HepG2 (cell line): ENCODE measurements around the gene FMNL2. TPM values are rescaled to one million over a fixed set of nuclear protein-coding genes. Genes with fewer than 3 reads are reported as not detected.
A peak's percentile ranks its signal among the peaks of the same experiment; 100 is the strongest.

Experiments
- ATAC-seq: fragments of 200-7000 bp; cut with Tn5 transposase; 3 replicates; pipeline ENCODE4 v1.9.1; 2020; ENCODE audit warnings: mild to moderate bottlenecking, moderate library complexity
- BruUV-seq: library from RNA; stranded (reverse); fragments of 400-500 nt; replicated peaks from 2 replicates; lab custom pipeline; 2021; lab: Mats Ljungman, UMichigan
- CTCF ChIA-PET: fragments of 300-600 bp; formaldehyde crosslinking; extraction: SDS; loops from one replicate; lab custom pipeline; 2021; ENCODE audit warnings: low total read pairs, inconsistent platforms, low intra/inter-chr PET ratio; lab: Yijun Ruan, JAX
- POLR2A ChIA-PET: fragments of 350-600 bp; sonication (Branson Sonifier 250); formaldehyde crosslinking; loops from one replicate; lab custom pipeline; 2020; ENCODE audit warnings: antibody characterized with exemption, inconsistent platforms; lab: Yijun Ruan, JAX
- DNase-seq: peaks from one replicate; pipeline ENCODE4 v3.0.0-alpha.2; 2015; ENCODE audit warnings: low spot score
- FAIRE-seq: peaks from 3 replicates; lab custom pipeline; 2011; peaks lifted over from hg19 to GRCh38; lab: Jason Lieb, UNC
- H2AFZ ChIP-seq: one replicate; pipeline ENCODE4 v1.6.1; 2011; ENCODE audit warnings: low read length, inconsistent platforms
- H3K27ac ChIP-seq: fragments of 300-600 bp; 3 replicates; pipeline ENCODE4 v1.8.0; 2011; ENCODE audit warnings: mixed run types, mild to moderate bottlenecking, mixed read lengths, low read length, inconsistent platforms; ENCODE audit not compliant: insufficient read depth; ENCODE audit errors: extremely low read length
- H3K27me3 ChIP-seq, 2 experiments: fragments of 200-600 bp in 1 of 2; 2 replicates in 1 of 2; 3 replicates in 1 of 2; pipeline versions ENCODE4 v1.6.0 to v1.8.0; 2011; ENCODE audit warnings: low read length in 2 of 2, mild to moderate bottlenecking in 2 of 2, moderate library complexity in 2 of 2, inconsistent platforms in 1 of 2; ENCODE audit not compliant: insufficient read depth in 2 of 2, control insufficient read depth in 1 of 2
- H3K36me3 ChIP-seq, 2 experiments: fragments of 200-600 bp in 1 of 2; replicated peaks in 1 of 2; 2 replicates in 1 of 2; 3 replicates in 1 of 2; pipeline versions ENCODE4 v1.5.1 to v1.8.0; 2011; ENCODE audit warnings: low read length in 2 of 2, inconsistent platforms in 1 of 2; ENCODE audit not compliant: insufficient read depth in 2 of 2, control insufficient read depth in 1 of 2
- H3K4me1 ChIP-seq: 2 replicates; pipeline ENCODE4 v1.5.1; 2012; ENCODE audit warnings: low read length, inconsistent platforms; ENCODE audit not compliant: insufficient read depth
- H3K4me2 ChIP-seq: 2 replicates; pipeline ENCODE4 v1.6.0; 2011; ENCODE audit warnings: low read depth, low read length, inconsistent platforms
- H3K4me3 ChIP-seq, 3 experiments: fragments of 200-600 bp in 1 of 3; sonication (generic), shearing (Covaris generic) in 1 of 3; replicated peaks in 1 of 3; 2 replicates each; pipeline ENCODE4 v1.5.1; 2011 to 2016; ENCODE audit warnings: low read length in 3 of 3, inconsistent platforms in 2 of 3, low read depth in 2 of 3, mild to moderate bottlenecking in 2 of 3, control low read depth in 1 of 3, mixed read lengths in 1 of 3; ENCODE audit not compliant: insufficient read depth in 1 of 3
- H3K79me2 ChIP-seq: one replicate; pipeline ENCODE4 v1.6.1; 2011; ENCODE audit warnings: low read length, inconsistent platforms; ENCODE audit not compliant: insufficient read depth
- H3K9ac ChIP-seq: 2 replicates; pipeline ENCODE4 v1.6.0; 2011; ENCODE audit warnings: mild to moderate bottlenecking, low read depth, low read length, inconsistent platforms; ENCODE audit not compliant: insufficient read depth
- H3K9me3 ChIP-seq: 2 replicates; pipeline ENCODE4 v1.5.1; 2012; ENCODE audit warnings: mild to moderate bottlenecking, low read length
- H4K20me1 ChIP-seq: 2 replicates; pipeline ENCODE4 v1.6.0; 2011; ENCODE audit warnings: inconsistent platforms, mild to moderate bottlenecking, low read length, moderate library complexity; ENCODE audit not compliant: insufficient read depth
- BRD4 ChIP-seq: sonication (generic); formaldehyde crosslinking; IDR thresholded peaks from 2 replicates; pipeline ENCODE4 v1.4.0; 2020; ENCODE audit warnings: missing genetic modification reagents
- EED ChIP-seq: sonication (generic); formaldehyde crosslinking; IDR thresholded peaks from 2 replicates; pipeline ENCODE4 v1.5.0; 2020; ENCODE audit warnings: mild to moderate bottlenecking, missing genetic modification reagents
- FOXA1 ChIP-seq, 2 experiments: fragments of 450-650 bp in 1 of 2; sonication (generic) in 1 of 2; formaldehyde crosslinking in 1 of 2; IDR thresholded peaks; 2 replicates each; pipeline versions ENCODE4 v1.4.0 to v1.6.1; 2016 to 2020; ENCODE audit warnings: missing genetic modification reagents in 1 of 2
- FOXA3 ChIP-seq: IDR thresholded peaks from 2 replicates; pipeline ENCODE4 v1.6.1; 2016; ENCODE audit warnings: missing genetic modification reagents, missing compliant biosample characterization
- HOXA3 ChIP-seq: sonication (generic); formaldehyde crosslinking; IDR thresholded peaks from 2 replicates; pipeline ENCODE4 v1.5.0; 2020; ENCODE audit warnings: missing genetic modification reagents
- IRF2 ChIP-seq: IDR thresholded peaks from 2 replicates; pipeline ENCODE4 v1.6.1; 2018; ENCODE audit warnings: missing genetic modification reagents, missing compliant biosample characterization
- ISL2 ChIP-seq: sonication (generic); formaldehyde crosslinking; IDR thresholded peaks from 2 replicates; pipeline ENCODE4 v1.5.0; 2020; ENCODE audit warnings: missing genetic modification reagents
- KLF11 ChIP-seq: IDR thresholded peaks from 2 replicates; pipeline ENCODE4 v1.6.1; 2016; ENCODE audit warnings: missing compliant biosample characterization
- KLF16 ChIP-seq, 2 experiments: sonication (generic) in 1 of 2; formaldehyde crosslinking in 1 of 2; IDR thresholded peaks; 2 replicates each; pipeline versions ENCODE4 v1.6.1 to v1.8.0; 2016 to 2023; ENCODE audit warnings: missing genetic modification reagents in 2 of 2, missing compliant biosample characterization in 1 of 2
- NCOA1 ChIP-seq: sonication (generic); formaldehyde crosslinking; IDR thresholded peaks from 2 replicates; pipeline ENCODE4 v1.9.0; 2021; ENCODE audit warnings: missing genetic modification reagents
- NFE2L2 ChIP-seq: fragments of 150-350 bp; IDR thresholded peaks from 2 replicates; pipeline ENCODE4 v1.6.1; 2014; ENCODE audit warnings: low read length
- NR2F2 ChIP-seq: IDR thresholded peaks from 2 replicates; pipeline ENCODE4 v1.6.1; 2012; ENCODE audit warnings: low read depth, inconsistent platforms, borderline replicate concordance
- SP140L ChIP-seq: sonication (generic); formaldehyde crosslinking; IDR thresholded peaks from 2 replicates; pipeline ENCODE4 v1.4.0; 2020; ENCODE audit warnings: missing genetic modification reagents, borderline replicate concordance
- TRIM22 ChIP-seq: fragments of 450-650 bp; IDR thresholded peaks from 2 replicates; pipeline ENCODE4 v1.6.1; 2017
- ZBTB3 ChIP-seq: sonication (generic); formaldehyde crosslinking; IDR thresholded peaks from 2 replicates; pipeline ENCODE4 v1.4.0; 2020; ENCODE audit warnings: low read depth, mild to moderate bottlenecking, moderate library complexity, missing genetic modification reagents, borderline replicate concordance
- ZFP82 ChIP-seq: sonication (generic); formaldehyde crosslinking; IDR thresholded peaks from 2 replicates; pipeline ENCODE4 v1.5.1; 2020; ENCODE audit warnings: mild to moderate bottlenecking, missing genetic modification reagents, borderline replicate concordance
- ZNF12 ChIP-seq: sonication (generic); formaldehyde crosslinking; IDR thresholded peaks from 2 replicates; pipeline ENCODE4 v1.5.0; 2020; ENCODE audit warnings: missing genetic modification reagents
- ZNF121 ChIP-seq: sonication (generic); formaldehyde crosslinking; IDR thresholded peaks from 2 replicates; pipeline ENCODE4 v1.5.0; 2020; ENCODE audit warnings: mild to moderate bottlenecking, missing genetic modification reagents
- ZNF317 ChIP-seq: sonication (generic); formaldehyde crosslinking; IDR thresholded peaks from 2 replicates; pipeline ENCODE4 v1.5.0; 2020; ENCODE audit warnings: mild to moderate bottlenecking, missing genetic modification reagents
- ZNF34 ChIP-seq: sonication (generic); formaldehyde crosslinking; IDR thresholded peaks from 2 replicates; pipeline ENCODE4 v1.4.0; 2020; ENCODE audit warnings: mild to moderate bottlenecking, missing genetic modification reagents, borderline replicate concordance
- ZNF496 ChIP-seq: sonication (generic); formaldehyde crosslinking; IDR thresholded peaks from 2 replicates; pipeline ENCODE4 v1.8.1; 2023; ENCODE audit warnings: mild to moderate bottlenecking, moderate library complexity, missing genetic modification reagents; ENCODE audit not compliant: insufficient replicate concordance
- ZNF547 ChIP-seq: sonication (generic); formaldehyde crosslinking; IDR thresholded peaks from 2 replicates; pipeline ENCODE4 v1.5.1; 2020; ENCODE audit warnings: mild to moderate bottlenecking, missing genetic modification reagents
- ZSCAN12 ChIP-seq: sonication (generic); formaldehyde crosslinking; IDR thresholded peaks from 2 replicates; pipeline ENCODE4 v1.9.0; 2021; ENCODE audit warnings: mild to moderate bottlenecking, missing genetic modification reagents
- WGBS: methylation state at CpG from one replicate; pipeline ENCODE4 v1.1.6; 2017; ENCODE audit warnings: low lambda C conversion rate; 5-methylcytosine and 5-hydroxymethylcytosine counted together
- in situ Hi-C: cut with HindIII; loops from 2 replicates; pipeline ENCODE4 v1.10.0; 2017; ENCODE audit warnings: low pct_unique_long_range_greater_than_20kb; ENCODE audit not compliant: extremely low pct_ligation_motif_present
- intact Hi-C: fragments of 100-400 bp; cut with micrococcal nuclease; formaldehyde crosslinking; loops from one replicate; pipeline ENCODE4 v1.10.0; 2022; ENCODE audit not compliant: unreplicated experiment
- polyA plus RNA-seq, 8 experiments: library from polyadenylated mRNA; depleted of rRNA in 3 of 8; stranded (reverse) in 7 of 8; unstranded in 1 of 8; fragments of >200 nt; fragmentation: Illumina TruSeq in 4 of 8; extraction: Trizol in 4 of 8; gene quantifications; 2 replicates each; pipeline versions ENCODE4 v1.2.1 to v1.2.3, GENCODE V29; 2011 to 2016; ENCODE audit warnings: low read depth in 4 of 8, missing spikeins in 1 of 8, mixed read lengths in 1 of 8; ENCODE audit not compliant: insufficient read depth in 1 of 8
- total RNA-seq, 5 experiments: library from RNA; depleted of rRNA; stranded (reverse); fragments of >200 nt; fragmentation: Illumina TruSeq; extraction: Trizol; gene quantifications; 2 replicates each; pipeline ENCODE4 v1.2.3, GENCODE V29; 2016; ENCODE audit warnings: low read depth in 1 of 5
- TF ChIP-seq, protein P1 (sequence below): sonication (generic); formaldehyde crosslinking; IDR thresholded peaks from 2 replicates; pipeline ENCODE4 v1.8.0; 2022; ENCODE audit warnings: missing genetic modification reagents, mild to moderate bottlenecking, inconsistent platforms, borderline replicate concordance

Gene FMNL2
- total and polyA plus RNA-seq, 2 of the 13 experiments (the other 11 are each of a cell fraction or from before 2014, with no cell fraction given): 66.5 to 67.7 TPM

DNA sequence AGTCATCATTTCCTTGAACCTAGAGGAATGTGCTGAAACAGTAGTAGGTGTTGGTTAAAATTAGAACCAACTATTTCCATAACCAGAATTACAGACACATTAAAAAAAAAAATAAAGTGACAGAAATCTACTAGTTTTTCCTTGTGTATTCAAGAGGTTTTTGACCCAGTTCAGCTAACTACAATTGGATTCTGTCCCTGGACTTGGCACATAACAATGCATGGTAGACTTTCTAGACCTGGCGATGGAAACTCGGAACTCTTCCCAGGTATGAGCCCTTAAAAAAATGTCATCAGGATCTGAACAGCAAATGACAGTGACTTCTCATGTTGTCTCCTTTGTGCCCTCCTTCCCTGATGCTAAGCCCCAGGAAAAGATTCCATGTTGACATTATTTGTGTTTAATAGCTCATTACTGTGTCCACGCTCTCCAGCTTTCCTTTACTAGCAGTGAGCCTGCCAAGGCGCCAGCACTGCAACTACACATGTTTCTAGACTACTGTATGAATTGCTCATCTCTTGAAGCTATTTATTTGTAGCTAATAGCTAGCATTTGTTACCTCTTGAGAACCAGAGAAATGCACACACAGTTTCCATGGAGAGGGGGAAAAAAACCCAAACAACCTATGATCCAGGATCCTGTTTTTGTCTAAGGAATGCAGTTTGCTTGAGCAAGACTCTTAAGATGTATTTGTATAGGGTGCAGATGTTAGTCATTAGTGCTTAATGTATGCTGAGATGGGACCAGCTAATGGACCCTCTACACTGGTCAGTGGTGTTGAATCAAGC is 148.5 kb downstream of the FMNL2 start:
- H3K9ac ChIP-seq: no peak overlapping the region
- no peaks in the 10 kb centered on the region for H4K20me1 ChIP-seq
- H3K27ac ChIP-seq: peak overlapping the region; percentile 84
- ATAC-seq: no peak
- peaks cover 95% of the 10 kb centered on the region for H3K4me1 ChIP-seq
- H3K36me3 ChIP-seq: peaks cover 0 to 2% of the 10 kb centered on the region in 2 experiments; a peak in 2 of 5 replicates
- H3K79me2 ChIP-seq: peaks cover 90% of the 10 kb centered on the region
- H3K9me3 ChIP-seq: no peaks in the 10 kb centered on the region
- CTCF ChIA-PET: no interaction called here
- FAIRE-seq: no peak
- H3K4me2 ChIP-seq: no peak overlapping the region
- H3K4me3 ChIP-seq: no peak overlapping the region
- 88% methylated on average over 4 of the region's 4 CpGs for WGBS
- no peak for DNase-seq
- in situ Hi-C loops: loop anchor here (5.0 kb wide), 1 partner anchor 146 kb away; the partner anchor contains the start of gene FMNL2
- intact Hi-C loops: no loop called here
- H2AFZ ChIP-seq: no peak overlapping the region
- no peaks in the 10 kb centered on the region for H3K27me3 ChIP-seq
- POLR2A ChIA-PET: interaction anchor here (0.8 to 2.8 kb wide), 5 partner anchors 10 to 76 kb away, joined by 3 to 8 read pairs (median 4); no protein-coding TSS in a partner anchor
- BruUV-seq: no TSS peak
- TF ChIP-seq KLF11 (CRISPR knock-in tag) (0 out of 2 replicates have a peak, but pooled peaks have one; percentile 23), NR2F2 (no peak), ZNF12 (CRISPR knock-in tag) (no peak), EED (no peak), SP140L (CRISPR knock-in tag) (0 out of 2 replicates have a peak, but pooled peaks have one; percentile 38), ZSCAN12 (CRISPR knock-in tag) (no peak), ISL2 (CRISPR knock-in tag) (no peak), ZNF34 (CRISPR knock-in tag) (0 out of 2 replicates have a peak, but pooled peaks have one; percentile 43), ZBTB3 (CRISPR knock-in tag) (no peak), ZNF547 (CRISPR knock-in tag) (0 out of 2 replicates have a peak, but pooled peaks have one; percentile 35), KLF16 (CRISPR knock-in tag; IDR thresholded peaks at IDR 0.05) (no peak), HOXA3 (CRISPR knock-in tag) (no peak), NCOA1 (CRISPR knock-in tag) (no peak), ZNF496 (CRISPR knock-in tag) (no peak), BRD4 (no peak), TRIM22 (no peak), ZNF121 (CRISPR knock-in tag) (no peak), ZNF317 (CRISPR knock-in tag) (no peak), NFE2L2 (no peak), IRF2 (CRISPR knock-in tag) (no peak), ZFP82 (CRISPR knock-in tag) (no peak), FOXA1 (IDR thresholded peaks at IDR 0.05) (no peak), FOXA1 (CRISPR knock-in tag; IDR thresholded peaks at IDR 0.05) (peak; percentile 33; the same call in 1 of the 2 replicates), FOXA3 (0 out of 2 replicates have a peak, but pooled peaks have one; percentile 20)
- TF ChIP-seq, protein P1, sequence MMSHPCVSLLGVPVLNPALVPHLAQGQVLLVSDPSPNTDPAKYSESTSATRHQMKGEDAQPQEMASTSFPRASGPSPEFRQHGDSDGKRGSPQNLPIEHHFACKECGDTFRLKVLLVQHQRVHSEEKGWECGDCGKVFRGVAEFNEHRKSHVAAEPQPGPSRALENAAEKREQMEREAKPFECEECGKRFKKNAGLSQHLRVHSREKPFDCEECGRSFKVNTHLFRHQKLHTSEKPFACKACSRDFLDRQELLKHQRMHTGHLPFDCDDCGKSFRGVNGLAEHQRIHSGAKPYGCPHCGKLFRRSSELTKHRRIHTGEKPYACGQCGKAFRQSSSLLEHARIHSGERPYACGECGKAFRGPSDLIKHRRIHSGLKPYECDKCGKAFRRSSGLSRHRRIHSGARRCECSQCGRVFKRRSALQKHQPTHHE: no peak
